Caco-2 (cell line): ENCODE data around the gene ABCC10. TPM values are rescaled to one million over a fixed set of nuclear protein-coding genes. Genes with fewer than 3 reads are reported as not detected.
A peak's percentile ranks its signal among the peaks of the same experiment; 100 is the strongest.

Source experiments
- BruUV-seq: library from RNA; stranded (reverse); fragments of 400-500 nt; replicated peaks from 2 replicates; lab custom pipeline; 2021; lab: Mats Ljungman, UMichigan
- CTCF ChIA-PET: fragments of 300-600 bp; sonication (Branson Sonifier 250); formaldehyde crosslinking; loops from one replicate; lab custom pipeline; 2022; ENCODE audit warnings: antibody characterized with exemption; lab: Charles Lee
- POLR2A ChIA-PET: fragments of 300-600 bp; sonication (Branson Sonifier 250); formaldehyde crosslinking; loops from one replicate; lab custom pipeline; 2022; ENCODE audit warnings: antibody characterized with exemption; lab: Charles Lee
- DNase-seq, 2 experiments: peaks; one replicate each; pipeline versions ENCODE4 v3.0.0 to v3.0.0-alpha.2; 2020 to 2022
- H3K27me3 ChIP-seq: replicated peaks from 2 replicates; pipeline ENCODE4 v1.6.0; 2011; ENCODE audit warnings: low read length; ENCODE audit not compliant: control insufficient read depth, insufficient read depth
- H3K36me3 ChIP-seq: 2 replicates; pipeline ENCODE4 v1.5.1; 2011; ENCODE audit warnings: low read length; ENCODE audit not compliant: control insufficient read depth, insufficient read depth
- H3K4me1 ChIP-seq: fragments of 250-450 bp; sonication (Bioruptor Pico); 2 replicates; pipeline ENCODE4 v1.5.1; 2020; ENCODE audit warnings: mild to moderate bottlenecking
- H3K4me3 ChIP-seq: 2 replicates; pipeline ENCODE4 v1.5.1; 2011; ENCODE audit warnings: low read depth, mild to moderate bottlenecking, control low read depth, low read length
- H3K9me3 ChIP-seq: fragments of 250-450 bp; sonication (Bioruptor Pico); 2 replicates; pipeline ENCODE4 v1.5.1; 2020; ENCODE audit warnings: mild to moderate bottlenecking, moderate library complexity
- H3K27ac Mint-ChIP-seq: one replicate; pipeline ENCODE4 v1.8.0; 2022; ENCODE audit warnings: mixed read lengths; ENCODE audit not compliant: unreplicated experiment
- H3K27me3 Mint-ChIP-seq: one replicate; pipeline ENCODE4 v1.8.0; 2022; ENCODE audit warnings: mixed read lengths; ENCODE audit not compliant: insufficient read depth, unreplicated experiment
- H3K36me3 Mint-ChIP-seq: one replicate; pipeline ENCODE4 v1.8.0; 2022; ENCODE audit warnings: mild to moderate bottlenecking, mixed read lengths; ENCODE audit not compliant: insufficient read depth, unreplicated experiment
- H3K4me1 Mint-ChIP-seq: one replicate; pipeline ENCODE4 v1.8.0; 2022; ENCODE audit warnings: low read depth, mixed read lengths; ENCODE audit not compliant: unreplicated experiment
- H3K4me3 Mint-ChIP-seq: one replicate; pipeline ENCODE4 v1.8.0; 2022; ENCODE audit warnings: mild to moderate bottlenecking, moderate library complexity, mixed read lengths; ENCODE audit not compliant: unreplicated experiment
- H3K9me3 Mint-ChIP-seq: one replicate; pipeline ENCODE4 v1.8.0; 2022; ENCODE audit warnings: mixed read lengths; ENCODE audit not compliant: unreplicated experiment
- intact Hi-C: fragments of 100-400 bp; cut with micrococcal nuclease; formaldehyde crosslinking; loops from one replicate; pipeline ENCODE4 v1.10.0; 2022; ENCODE audit not compliant: unreplicated experiment
- total RNA-seq: library from RNA; stranded (reverse); gene quantifications from 2 replicates; pipeline ENCODE4 v1.2.3, GENCODE V29; 2022
- TF ChIP-seq, protein P1 (sequence below), 2 experiments: fragments of 200-600 bp in 1 of 2; IDR thresholded peaks; 1 replicate in 1 of 2; 2 replicates in 1 of 2; pipeline versions ENCODE4 v1.5.1 to v1.8.0; 2011 to 2022; ENCODE audit warnings: antibody characterized with exemption in 1 of 2, control low read depth in 1 of 2, inconsistent platforms in 1 of 2, low read depth in 1 of 2, low read length in 1 of 2, mild to moderate bottlenecking in 1 of 2, moderate library complexity in 1 of 2; ENCODE audit not compliant: insufficient read depth in 1 of 2, severe bottlenecking in 1 of 2, unreplicated experiment in 1 of 2

The ABCC10 gene
- total RNA-seq, 1 experiment from 2014 or later = 40.1 TPM

DNA sequence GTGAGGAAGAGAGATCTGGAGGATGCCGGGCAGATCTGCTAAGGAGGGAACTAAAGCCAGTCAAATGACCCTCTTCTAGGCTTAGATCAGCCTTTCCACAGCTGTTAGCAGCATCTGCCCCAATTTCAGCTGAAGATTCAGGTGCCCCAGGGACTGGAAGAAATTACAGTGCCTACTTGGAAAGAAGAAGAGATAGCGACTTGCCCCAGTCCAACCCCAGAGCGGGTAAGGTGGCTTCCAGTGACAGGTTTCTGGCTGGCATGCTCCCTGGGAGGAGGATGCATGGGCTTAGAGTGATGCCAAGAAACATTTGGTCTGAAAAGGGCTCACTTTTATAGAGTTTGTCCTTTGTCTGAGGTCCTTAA is 50.6 kb downstream of the ABCC10 start:
- intact Hi-C loops = no loop called here
- Histone ChIP-seq H3K36me3 (no peaks in the 10 kb centered on the region), H3K4me1 (peaks cover 17% of the 10 kb centered on the region; the same call in 1 of the 2 replicates), H3K9me3 (no peaks in the 10 kb centered on the region), H3K4me3 (peak overlapping the region; percentile 68), H3K27me3 (no peaks in the 10 kb centered on the region)
- ChIA-PET CTCF (interaction anchor here (0.7 to 1.2 kb wide), 5 partner anchors 16 to 1708 kb away, joined by 3 to 7 read pairs (median 3); no protein-coding TSS in a partner anchor), POLR2A (interaction anchor here (0.6 to 1.1 kb wide), 8 partner anchors 15 to 494 kb away, joined by 3 to 7 read pairs (median 4); partner anchors contain the start of genes CUL9, POLR1C, PPP2R5D and YIPF3)
- H3K4me3 Mint-ChIP-seq = peak overlapping the region; percentile 97
- TF ChIP-seq, protein P1, sequence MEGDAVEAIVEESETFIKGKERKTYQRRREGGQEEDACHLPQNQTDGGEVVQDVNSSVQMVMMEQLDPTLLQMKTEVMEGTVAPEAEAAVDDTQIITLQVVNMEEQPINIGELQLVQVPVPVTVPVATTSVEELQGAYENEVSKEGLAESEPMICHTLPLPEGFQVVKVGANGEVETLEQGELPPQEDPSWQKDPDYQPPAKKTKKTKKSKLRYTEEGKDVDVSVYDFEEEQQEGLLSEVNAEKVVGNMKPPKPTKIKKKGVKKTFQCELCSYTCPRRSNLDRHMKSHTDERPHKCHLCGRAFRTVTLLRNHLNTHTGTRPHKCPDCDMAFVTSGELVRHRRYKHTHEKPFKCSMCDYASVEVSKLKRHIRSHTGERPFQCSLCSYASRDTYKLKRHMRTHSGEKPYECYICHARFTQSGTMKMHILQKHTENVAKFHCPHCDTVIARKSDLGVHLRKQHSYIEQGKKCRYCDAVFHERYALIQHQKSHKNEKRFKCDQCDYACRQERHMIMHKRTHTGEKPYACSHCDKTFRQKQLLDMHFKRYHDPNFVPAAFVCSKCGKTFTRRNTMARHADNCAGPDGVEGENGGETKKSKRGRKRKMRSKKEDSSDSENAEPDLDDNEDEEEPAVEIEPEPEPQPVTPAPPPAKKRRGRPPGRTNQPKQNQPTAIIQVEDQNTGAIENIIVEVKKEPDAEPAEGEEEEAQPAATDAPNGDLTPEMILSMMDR (IDR thresholded peaks at IDR 0.05; ENCODE audit: insufficient read depth in 1 of 2, low read depth in 1 of 2, low read length in 1 of 2, severe bottlenecking in 1 of 2, unreplicated experiment in 1 of 2) = no peak
- H3K9me3 Mint-ChIP-seq = no peaks in the 10 kb centered on the region
- no peak for DNase-seq
- H3K27ac Mint-ChIP-seq = peak overlapping the region; percentile 97
- peaks cover 10% of the 10 kb centered on the region for H3K36me3 Mint-ChIP-seq
- H3K4me1 Mint-ChIP-seq = peaks cover 25% of the 10 kb centered on the region
- TSS peak; percentile 41 for BruUV-seq
- H3K27me3 Mint-ChIP-seq = no peaks in the 10 kb centered on the region

DNA sequence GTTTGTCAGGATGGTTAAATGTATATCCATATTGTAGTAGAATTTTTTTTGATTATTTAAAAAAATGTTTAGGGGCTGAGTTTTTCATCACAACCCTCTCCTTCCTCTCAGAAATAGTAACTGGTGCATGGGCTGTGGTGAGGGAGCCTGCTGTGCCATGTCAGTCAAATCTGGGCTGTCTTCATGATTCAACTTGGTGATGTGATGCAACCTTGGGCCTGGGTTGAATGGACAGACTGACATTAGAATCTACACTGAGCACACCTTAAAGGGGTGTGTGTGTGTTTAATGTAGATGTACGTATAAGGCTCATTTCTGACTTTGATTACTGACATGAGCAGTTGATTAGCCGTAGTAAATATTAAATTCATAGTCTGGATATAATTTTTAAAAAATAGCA is 53.7 kb downstream of the ABCC10 start:
- Histone ChIP-seq H3K9me3 (no peaks in the 10 kb centered on the region), H3K4me3 (no peak overlapping the region), H3K27me3 (no peaks in the 10 kb centered on the region), H3K36me3 (no peaks in the 10 kb centered on the region), H3K4me1 (peaks cover 17% of the 10 kb centered on the region; the same call in 1 of the 2 replicates)
- CTCF ChIA-PET = no interaction called here
- Mint-ChIP-seq H3K27ac (no peak overlapping the region), H3K27me3 (no peaks in the 10 kb centered on the region), H3K36me3 (peaks cover 10% of the 10 kb centered on the region), H3K9me3 (no peaks in the 10 kb centered on the region), H3K4me1 (peaks cover 25% of the 10 kb centered on the region), H3K4me3 (no peak overlapping the region)
- no TSS peak for BruUV-seq
- TF ChIP-seq, protein P1 (IDR thresholded peaks at IDR 0.05; ENCODE audit: insufficient read depth in 1 of 2, low read depth in 1 of 2, low read length in 1 of 2, severe bottlenecking in 1 of 2, unreplicated experiment in 1 of 2) = no peak
- DNase-seq = no peak
- POLR2A ChIA-PET = no interaction called here
- intact Hi-C loops = no loop called here

DNA sequence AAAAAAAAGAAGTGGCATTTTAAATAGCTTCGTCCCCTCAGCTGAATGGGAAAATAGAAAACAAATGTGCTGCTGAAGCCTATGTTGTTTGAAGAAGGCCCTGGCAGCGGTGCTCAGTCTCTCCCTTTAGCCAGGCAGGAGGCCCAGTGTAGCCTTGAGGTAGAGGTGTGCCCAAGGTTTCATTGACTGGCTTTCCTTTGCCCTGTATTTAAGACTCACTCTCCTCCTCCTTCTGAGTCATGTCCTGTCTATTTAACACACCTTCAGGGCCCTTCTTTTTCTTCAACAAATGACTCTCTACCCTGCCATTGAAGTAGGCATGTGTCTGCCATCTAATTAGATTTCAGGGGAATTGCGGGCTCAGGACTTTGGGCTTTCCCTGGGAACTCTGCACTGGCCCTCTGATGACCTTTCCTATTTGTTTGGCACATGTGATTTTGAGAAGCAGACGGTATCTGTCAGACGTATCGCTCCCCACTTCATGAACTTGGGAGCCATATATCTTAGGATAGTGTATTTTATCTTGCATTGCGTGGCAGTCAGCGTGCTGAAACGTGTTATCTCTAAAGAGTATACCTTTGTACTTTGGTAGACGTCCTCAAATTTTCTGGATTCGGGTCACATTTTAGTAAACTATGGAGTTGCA is 54.4 kb downstream of the ABCC10 start:
- Histone ChIP-seq H3K9me3 (no peaks in the 10 kb centered on the region), H3K4me3 (no peak overlapping the region), H3K36me3 (no peaks in the 10 kb centered on the region), H3K27me3 (no peaks in the 10 kb centered on the region), H3K4me1 (peaks cover 14% of the 10 kb centered on the region; the same call in 1 of the 2 replicates)
- H3K27ac Mint-ChIP-seq = no peak overlapping the region
- no peaks in the 10 kb centered on the region for H3K27me3 Mint-ChIP-seq
- BruUV-seq = TSS peak; percentile 1
- peaks cover 20% of the 10 kb centered on the region for H3K4me1 Mint-ChIP-seq
- POLR2A ChIA-PET = no interaction called here
- H3K9me3 Mint-ChIP-seq = no peaks in the 10 kb centered on the region
- CTCF ChIA-PET = no interaction called here
- peaks cover 12% of the 10 kb centered on the region for H3K36me3 Mint-ChIP-seq
- DNase-seq = no peak
- H3K4me3 Mint-ChIP-seq = no peak overlapping the region
- TF ChIP-seq, protein P1 (IDR thresholded peaks at IDR 0.05; ENCODE audit: insufficient read depth in 1 of 2, low read depth in 1 of 2, low read length in 1 of 2, severe bottlenecking in 1 of 2, unreplicated experiment in 1 of 2) = no peak
- intact Hi-C loops = no loop called here
